ENCODE results near the gene HSPB2.

DNA sequence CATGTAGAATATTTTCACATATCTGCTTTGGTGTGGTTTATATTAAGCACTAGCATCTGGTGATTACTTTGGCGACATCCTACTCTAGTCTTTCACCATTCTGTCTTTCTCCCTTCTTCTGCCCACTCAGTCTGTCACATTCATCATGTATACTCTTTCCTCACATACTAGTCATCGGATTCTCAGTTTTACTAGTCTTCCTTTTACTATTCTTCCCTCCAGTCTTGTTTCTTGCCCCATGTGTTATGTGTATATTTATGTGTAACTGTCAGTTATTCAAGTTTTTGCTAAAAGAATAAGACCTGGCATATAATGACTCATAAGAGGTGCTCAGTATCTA lies 20.0 kb downstream of the HSPB2 start:
- TF ChIP-seq FOXK2 (IDR thresholded peaks at IDR 0.05) (no peak), HDGF (IDR thresholded peaks at IDR 0.05; ENCODE audit: borderline replicate concordance) (no peak), SUZ12 (IDR thresholded peaks at IDR 0.05) (no peak), TARDBP (IDR thresholded peaks at IDR 0.05) (no peak), FOXM1 (IDR thresholded peaks at IDR 0.05; ENCODE audit: borderline replicate concordance) (no peak), CTBP1 (IDR thresholded peaks at IDR 0.05; ENCODE audit: borderline replicate concordance) (no peak), BHLHE40 (IDR thresholded peaks at IDR 0.05; ENCODE audit: borderline replicate concordance) (no peak), NFRKB (IDR thresholded peaks at IDR 0.05) (no peak)
- TF ChIP-seq, protein P1, sequence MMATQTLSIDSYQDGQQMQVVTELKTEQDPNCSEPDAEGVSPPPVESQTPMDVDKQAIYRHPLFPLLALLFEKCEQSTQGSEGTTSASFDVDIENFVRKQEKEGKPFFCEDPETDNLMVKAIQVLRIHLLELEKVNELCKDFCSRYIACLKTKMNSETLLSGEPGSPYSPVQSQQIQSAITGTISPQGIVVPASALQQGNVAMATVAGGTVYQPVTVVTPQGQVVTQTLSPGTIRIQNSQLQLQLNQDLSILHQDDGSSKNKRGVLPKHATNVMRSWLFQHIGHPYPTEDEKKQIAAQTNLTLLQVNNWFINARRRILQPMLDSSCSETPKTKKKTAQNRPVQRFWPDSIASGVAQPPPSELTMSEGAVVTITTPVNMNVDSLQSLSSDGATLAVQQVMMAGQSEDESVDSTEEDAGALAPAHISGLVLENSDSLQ (IDR thresholded peaks at IDR 0.05), result no peak

Data from HEK293T (cell line).